K562 treated with DMSO at 1 percent for 48 hours (cell line): ENCODE results near the gene MXI1. TPM values are rescaled to one million over a fixed set of nuclear protein-coding genes. Genes with fewer than 3 reads are reported as not detected.

ENCODE experiments used
- total RNA-seq: library from RNA; unstranded; fragments of 300-600 nt; gene quantifications from 2 replicates; pipeline ENCODE4 v1.2.3, GENCODE V29; 2022; ENCODE audit warnings: low replicate concordance; ENCODE audit errors: extremely low read depth

Gene MXI1
- not detected in 2 replicates for total RNA-seq

GRCh38 chr10:110207011-110207804 is at the start of gene MXI1:
Gene MXI1 (plus strand): TSS chr10:110207605. CDS start chr10:110207809, 204 bp downstream.

DNA sequence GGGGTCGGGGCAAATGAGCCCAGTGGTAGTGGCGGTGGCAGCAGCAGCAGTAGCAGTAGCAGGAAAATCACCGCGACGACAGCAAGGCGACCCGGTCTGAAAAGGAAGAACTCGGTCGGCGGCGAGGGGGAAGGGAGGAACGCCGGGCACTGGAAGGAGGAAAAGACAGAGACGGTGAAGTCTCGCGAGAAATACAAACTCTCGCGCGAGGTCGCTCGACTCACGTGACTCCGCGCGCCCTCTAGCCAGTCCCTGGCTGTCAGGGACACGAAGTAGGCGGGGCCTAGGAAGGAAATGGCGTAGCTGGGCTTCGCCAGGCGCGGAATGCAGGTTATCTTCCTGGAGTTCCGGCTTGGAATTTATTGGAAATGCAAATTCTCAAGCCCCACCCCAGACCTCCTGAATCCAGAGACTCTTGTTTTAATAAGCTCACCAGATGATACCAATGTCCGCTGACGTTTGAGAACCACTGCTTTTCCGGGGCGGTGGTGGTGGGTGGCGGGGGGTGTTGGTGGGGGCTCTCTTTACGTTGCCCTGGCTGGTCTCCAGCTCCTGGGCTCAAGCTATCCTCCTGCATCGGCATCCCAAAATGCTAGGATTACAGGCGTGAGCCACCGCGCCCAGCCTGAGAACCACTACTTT is 97.5 kb downstream of the MXI1 start, which contains the start of gene SMNDC1:
Gene SMNDC1, minus strand, starts transcription at position 141 of the 642 bp plus-strand sequence. CDS start 1,333 bp downstream, outside the sequence.

Other genes with a start within 250 kb of the MXI1 start
- gene ADD3, start 199.6 kb upstream of the MXI1 start, total RNA-seq: not detected in 2 replicates
- not detected in 2 replicates for gene SMNDC1, start 97.3 kb downstream of the MXI1 start, total RNA-seq